HEK293 (cell line): ENCODE data around the gene ZNF23.
A peak's percentile ranks its signal among the peaks of the same experiment; 100 is the strongest.

ENCODE experiments used
- CTCF ChIA-PET: fragments of 350-600 bp; formaldehyde crosslinking; extraction: SDS; loops from one replicate; lab custom pipeline; 2021; ENCODE audit warnings: antibody characterized with exemption; lab: Yijun Ruan, JAX
- POLR2A ChIA-PET: fragments of 300-600 bp; formaldehyde crosslinking; extraction: SDS; loops from one replicate; lab custom pipeline; 2020; ENCODE audit warnings: antibody characterized with exemption, inconsistent platforms; lab: Yijun Ruan, JAX
- H3K27ac ChIP-seq: fragments of 200-500 bp; sonication (Bioruptor generic); 2 replicates; pipeline ENCODE4 v1.5.1; 2014; ENCODE audit warnings: low read depth, low read length, control low read depth, inconsistent platforms; ENCODE audit errors: extremely low read depth
- H3K36me3 ChIP-seq, 2 experiments: fragments of 200-500 bp in 1 of 2; sonication (Bioruptor generic) in 1 of 2; 1 replicate in 1 of 2; 2 replicates in 1 of 2; pipeline ENCODE4 v1.5.1; 2014 to 2017; ENCODE audit warnings: inconsistent platforms in 2 of 2, low read length in 2 of 2; ENCODE audit not compliant: control insufficient read depth in 2 of 2, insufficient read depth in 1 of 2
- H3K4me1 ChIP-seq: fragments of 200-500 bp; sonication (Bioruptor generic); 2 replicates; pipeline ENCODE4 v1.5.1; 2014; ENCODE audit warnings: mild to moderate bottlenecking, low read length, inconsistent platforms; ENCODE audit not compliant: control insufficient read depth, insufficient read depth
- H3K4me3 ChIP-seq: 2 replicates; pipeline ENCODE4 v1.5.1; 2011; ENCODE audit warnings: low read depth, mild to moderate bottlenecking, control low read depth, low read length, moderate library complexity
- H3K9me3 ChIP-seq: fragments of 200-500 bp; sonication (Bioruptor generic); 2 replicates; pipeline ENCODE4 v1.5.1; 2014; ENCODE audit warnings: low read depth, low read length, inconsistent platforms; ENCODE audit not compliant: control insufficient read depth, insufficient read depth
- GLIS2 ChIP-seq: fragments of 450-650 bp; formaldehyde crosslinking; IDR thresholded peaks from 2 replicates; pipeline ENCODE4 v1.5.1; 2016; ENCODE audit warnings: missing biosample characterization, missing genetic modification characterization
- IKZF3 ChIP-seq: fragments of 450-650 bp; IDR thresholded peaks from 2 replicates; pipeline ENCODE4 v1.5.0; 2018; ENCODE audit warnings: missing biosample characterization, mild to moderate bottlenecking, missing genetic modification characterization, moderate library complexity
- MEIS1 ChIP-seq: sonication (generic); formaldehyde crosslinking; IDR thresholded peaks from 2 replicates; pipeline ENCODE4 v1.8.1; 2022; ENCODE audit warnings: missing genetic modification reagents, mild to moderate bottlenecking, borderline replicate concordance
- SCRT1 ChIP-seq: fragments of 450-650 bp; formaldehyde crosslinking; IDR thresholded peaks from 2 replicates; pipeline ENCODE4 v1.5.1; 2016; ENCODE audit warnings: missing biosample characterization, missing genetic modification characterization, borderline replicate concordance
- SP2 ChIP-seq: fragments of 450-650 bp; formaldehyde crosslinking; IDR thresholded peaks from 2 replicates; pipeline ENCODE4 v1.5.1; 2016; ENCODE audit warnings: missing biosample characterization, missing genetic modification characterization
- YY2 ChIP-seq: fragments of 450-650 bp; formaldehyde crosslinking; IDR thresholded peaks from 2 replicates; pipeline ENCODE4 v1.5.1; 2016; ENCODE audit warnings: missing biosample characterization, missing genetic modification characterization
- ZBTB1 ChIP-seq: fragments of 450-650 bp; formaldehyde crosslinking; IDR thresholded peaks from 2 replicates; pipeline ENCODE4 v1.5.1; 2016; ENCODE audit warnings: missing biosample characterization, missing genetic modification characterization
- ZFHX2 ChIP-seq: fragments of 450-650 bp; formaldehyde crosslinking; conservative IDR thresholded peaks from 2 replicates; pipeline ENCODE4 v1.5.1; 2016; ENCODE audit warnings: missing biosample characterization, missing genetic modification characterization
- ZIC2 ChIP-seq: fragments of 450-650 bp; formaldehyde crosslinking; IDR thresholded peaks from 2 replicates; pipeline ENCODE4 v1.5.1; 2016; ENCODE audit warnings: missing biosample characterization, missing genetic modification characterization
- ZNF133 ChIP-seq: fragments of 450-650 bp; formaldehyde crosslinking; IDR thresholded peaks from 2 replicates; pipeline ENCODE4 v1.5.1; 2016; ENCODE audit warnings: missing biosample characterization, missing genetic modification characterization
- ZNF157 ChIP-seq: fragments of 450-650 bp; formaldehyde crosslinking; IDR thresholded peaks from 2 replicates; pipeline ENCODE4 v1.5.1; 2016; ENCODE audit warnings: missing biosample characterization, missing genetic modification characterization
- ZNF211 ChIP-seq: fragments of 450-650 bp; formaldehyde crosslinking; IDR thresholded peaks from 2 replicates; pipeline ENCODE4 v1.5.1; 2016; ENCODE audit warnings: low read depth, missing biosample characterization, missing genetic modification characterization
- ZNF311 ChIP-seq: fragments of 450-650 bp; formaldehyde crosslinking; IDR thresholded peaks from 2 replicates; pipeline ENCODE4 v1.5.1; 2017; ENCODE audit warnings: missing biosample characterization, missing genetic modification characterization, borderline replicate concordance
- ZNF514 ChIP-seq: fragments of 450-650 bp; formaldehyde crosslinking; IDR thresholded peaks from 2 replicates; pipeline ENCODE4 v1.5.1; 2016; ENCODE audit warnings: missing biosample characterization, missing genetic modification characterization
- ZNF544 ChIP-seq: fragments of 450-650 bp; formaldehyde crosslinking; IDR thresholded peaks from 2 replicates; pipeline ENCODE4 v1.5.0; 2017; ENCODE audit warnings: missing biosample characterization, missing genetic modification characterization
- ZNF654 ChIP-seq: fragments of 450-650 bp; formaldehyde crosslinking; IDR thresholded peaks from 2 replicates; pipeline ENCODE4 v1.5.1; 2016; ENCODE audit warnings: low read depth, missing biosample characterization, missing genetic modification characterization
- ZNF768 ChIP-seq: fragments of 450-650 bp; formaldehyde crosslinking; IDR thresholded peaks from 2 replicates; pipeline ENCODE4 v1.5.1; 2018; ENCODE audit warnings: missing biosample characterization, mild to moderate bottlenecking, missing genetic modification characterization
- ZNF777 ChIP-seq: fragments of 450-650 bp; formaldehyde crosslinking; IDR thresholded peaks from 2 replicates; pipeline ENCODE4 v1.5.1; 2017; ENCODE audit warnings: missing biosample characterization, missing genetic modification characterization, borderline replicate concordance
- ZNF837 ChIP-seq: fragments of 450-650 bp; formaldehyde crosslinking; IDR thresholded peaks from 2 replicates; pipeline ENCODE4 v1.5.1; 2016; ENCODE audit warnings: missing biosample characterization, missing genetic modification characterization
- TF ChIP-seq, protein P1 (sequence below): fragments of 450-650 bp; formaldehyde crosslinking; IDR thresholded peaks from 2 replicates; pipeline ENCODE4 v1.5.1; 2016; ENCODE audit warnings: missing biosample characterization, missing genetic modification characterization
- TF ChIP-seq, protein P2 (sequence below): fragments of 450-650 bp; formaldehyde crosslinking; IDR thresholded peaks from 2 replicates; pipeline ENCODE4 v1.5.1; 2017; ENCODE audit warnings: missing biosample characterization, missing genetic modification characterization
- TF ChIP-seq, protein P3 (sequence below): fragments of 450-650 bp; formaldehyde crosslinking; IDR thresholded peaks from 2 replicates; pipeline ENCODE4 v1.5.1; 2016; ENCODE audit warnings: missing biosample characterization, missing genetic modification characterization
- TF ChIP-seq, protein P4 (sequence below): fragments of 450-650 bp; formaldehyde crosslinking; IDR thresholded peaks from 2 replicates; pipeline ENCODE4 v1.5.1; 2016; ENCODE audit warnings: missing biosample characterization, missing genetic modification characterization
- TF ChIP-seq, protein P5 (sequence below): fragments of 450-650 bp; formaldehyde crosslinking; IDR thresholded peaks from 2 replicates; pipeline ENCODE4 v1.5.1; 2016; ENCODE audit warnings: missing biosample characterization, missing genetic modification characterization, low read depth
- TF ChIP-seq, protein P6 (sequence below): fragments of 450-650 bp; formaldehyde crosslinking; IDR thresholded peaks from 2 replicates; pipeline ENCODE4 v1.5.1; 2016; ENCODE audit warnings: missing biosample characterization, missing genetic modification characterization

ZNF23 gene

DNA sequence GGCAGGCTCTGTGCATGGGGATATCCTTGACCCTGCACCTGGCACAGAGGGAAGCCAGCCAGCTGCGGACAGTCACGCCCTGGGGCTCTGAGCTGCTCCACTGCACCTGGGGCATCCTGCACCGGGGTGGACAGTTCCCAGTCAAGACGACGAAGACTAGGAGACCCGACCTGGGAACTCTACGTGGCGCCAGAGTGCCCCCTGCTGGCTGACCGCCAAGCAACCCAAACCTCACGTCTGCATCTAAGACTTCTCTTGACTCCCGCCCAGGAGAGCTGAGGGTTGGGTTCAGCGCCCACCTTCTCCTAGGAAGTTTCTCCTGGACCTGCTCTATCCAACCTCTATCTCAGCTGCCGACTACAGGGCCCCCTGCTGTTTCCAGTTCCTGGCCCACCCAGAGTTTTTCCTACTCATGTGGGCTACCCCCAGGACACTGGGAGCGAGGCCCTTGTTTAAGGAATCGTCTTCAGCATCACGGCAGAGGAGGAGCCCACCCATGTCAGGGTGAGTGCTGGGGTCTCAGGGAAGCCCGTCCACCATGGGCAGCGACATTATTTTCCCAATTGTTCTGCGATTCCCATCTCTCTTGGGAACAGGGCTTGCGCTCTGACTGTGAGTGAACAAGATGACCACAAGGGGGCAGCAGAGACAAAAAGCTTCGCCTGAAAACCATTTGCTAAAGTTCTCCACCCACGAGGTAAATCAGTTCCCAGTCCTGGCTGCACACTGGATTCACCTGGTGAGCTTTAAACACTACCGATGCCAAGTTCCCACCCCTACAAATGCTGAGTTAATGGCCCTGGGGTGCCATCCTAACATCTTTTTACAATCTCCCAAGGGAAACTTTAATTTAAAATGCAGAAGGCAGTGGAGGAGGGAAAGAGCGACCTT, 49.5 kb downstream of the ZNF23 start:
- H3K4me3 ChIP-seq, result peak overlapping the region; percentile 23; the same call in 1 of the 2 replicates
- no peaks in the 10 kb centered on the region for H3K4me1 ChIP-seq
- no peaks in the 10 kb centered on the region for H3K9me3 ChIP-seq
- H3K36me3 ChIP-seq, result no peaks in the 10 kb centered on the region
- ChIA-PET POLR2A (interaction anchor here (1.1 kb wide), 1 partner anchor 49 kb away, joined by 4 read pairs; the partner anchor contains the start of gene ZNF23), CTCF (interaction anchor here (0.6 to 6.2 kb wide), 52 partner anchors 8 to 1903 kb away, joined by 3 to 77 read pairs (median 4); partner anchors contain the start of gene CHST4)
- no peak overlapping the region for H3K27ac ChIP-seq
- TF ChIP-seq IKZF3 (tag by site-specific recombination) (0 out of 2 replicates have a peak, but pooled peaks have one; percentile 51), ZNF133 (tag by site-specific recombination) (no peak), YY2 (tag by site-specific recombination) (no peak), ZBTB1 (tag by site-specific recombination) (no peak), SCRT1 (no peak), ZNF777 (tag by site-specific recombination) (no peak), ZNF768 (tag by site-specific recombination) (no peak), ZIC2 (tag by site-specific recombination) (peak; percentile 33; the same call in 1 of the 2 replicates), ZFHX2 (tag by site-specific recombination) (peak; percentile 19; the same call in 1 of the 2 replicates), SP2 (tag by site-specific recombination) (no peak), ZNF837 (no peak), MEIS1 (CRISPR knock-in tag) (no peak), ZNF544 (tag by site-specific recombination) (no peak), ZNF211 (tag by site-specific recombination) (no peak), GLIS2 (tag by site-specific recombination) (peak; percentile 39), ZNF654 (tag by site-specific recombination) (peak; percentile 51), ZNF514 (no peak), ZNF311 (no peak), ZNF157 (tag by site-specific recombination) (peak; percentile 43; the same call in 1 of the 2 replicates)
- TF ChIP-seq, protein P1, sequence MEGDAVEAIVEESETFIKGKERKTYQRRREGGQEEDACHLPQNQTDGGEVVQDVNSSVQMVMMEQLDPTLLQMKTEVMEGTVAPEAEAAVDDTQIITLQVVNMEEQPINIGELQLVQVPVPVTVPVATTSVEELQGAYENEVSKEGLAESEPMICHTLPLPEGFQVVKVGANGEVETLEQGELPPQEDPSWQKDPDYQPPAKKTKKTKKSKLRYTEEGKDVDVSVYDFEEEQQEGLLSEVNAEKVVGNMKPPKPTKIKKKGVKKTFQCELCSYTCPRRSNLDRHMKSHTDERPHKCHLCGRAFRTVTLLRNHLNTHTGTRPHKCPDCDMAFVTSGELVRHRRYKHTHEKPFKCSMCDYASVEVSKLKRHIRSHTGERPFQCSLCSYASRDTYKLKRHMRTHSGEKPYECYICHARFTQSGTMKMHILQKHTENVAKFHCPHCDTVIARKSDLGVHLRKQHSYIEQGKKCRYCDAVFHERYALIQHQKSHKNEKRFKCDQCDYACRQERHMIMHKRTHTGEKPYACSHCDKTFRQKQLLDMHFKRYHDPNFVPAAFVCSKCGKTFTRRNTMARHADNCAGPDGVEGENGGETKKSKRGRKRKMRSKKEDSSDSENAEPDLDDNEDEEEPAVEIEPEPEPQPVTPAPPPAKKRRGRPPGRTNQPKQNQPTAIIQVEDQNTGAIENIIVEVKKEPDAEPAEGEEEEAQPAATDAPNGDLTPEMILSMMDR (tag by site-specific recombination), result peak; percentile 60
- TF ChIP-seq, protein P2, sequence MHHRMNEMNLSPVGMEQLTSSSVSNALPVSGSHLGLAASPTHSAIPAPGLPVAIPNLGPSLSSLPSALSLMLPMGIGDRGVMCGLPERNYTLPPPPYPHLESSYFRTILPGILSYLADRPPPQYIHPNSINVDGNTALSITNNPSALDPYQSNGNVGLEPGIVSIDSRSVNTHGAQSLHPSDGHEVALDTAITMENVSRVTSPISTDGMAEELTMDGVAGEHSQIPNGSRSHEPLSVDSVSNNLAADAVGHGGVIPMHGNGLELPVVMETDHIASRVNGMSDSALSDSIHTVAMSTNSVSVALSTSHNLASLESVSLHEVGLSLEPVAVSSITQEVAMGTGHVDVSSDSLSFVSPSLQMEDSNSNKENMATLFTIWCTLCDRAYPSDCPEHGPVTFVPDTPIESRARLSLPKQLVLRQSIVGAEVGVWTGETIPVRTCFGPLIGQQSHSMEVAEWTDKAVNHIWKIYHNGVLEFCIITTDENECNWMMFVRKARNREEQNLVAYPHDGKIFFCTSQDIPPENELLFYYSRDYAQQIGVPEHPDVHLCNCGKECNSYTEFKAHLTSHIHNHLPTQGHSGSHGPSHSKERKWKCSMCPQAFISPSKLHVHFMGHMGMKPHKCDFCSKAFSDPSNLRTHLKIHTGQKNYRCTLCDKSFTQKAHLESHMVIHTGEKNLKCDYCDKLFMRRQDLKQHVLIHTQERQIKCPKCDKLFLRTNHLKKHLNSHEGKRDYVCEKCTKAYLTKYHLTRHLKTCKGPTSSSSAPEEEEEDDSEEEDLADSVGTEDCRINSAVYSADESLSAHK, result no peak
- TF ChIP-seq, protein P3, sequence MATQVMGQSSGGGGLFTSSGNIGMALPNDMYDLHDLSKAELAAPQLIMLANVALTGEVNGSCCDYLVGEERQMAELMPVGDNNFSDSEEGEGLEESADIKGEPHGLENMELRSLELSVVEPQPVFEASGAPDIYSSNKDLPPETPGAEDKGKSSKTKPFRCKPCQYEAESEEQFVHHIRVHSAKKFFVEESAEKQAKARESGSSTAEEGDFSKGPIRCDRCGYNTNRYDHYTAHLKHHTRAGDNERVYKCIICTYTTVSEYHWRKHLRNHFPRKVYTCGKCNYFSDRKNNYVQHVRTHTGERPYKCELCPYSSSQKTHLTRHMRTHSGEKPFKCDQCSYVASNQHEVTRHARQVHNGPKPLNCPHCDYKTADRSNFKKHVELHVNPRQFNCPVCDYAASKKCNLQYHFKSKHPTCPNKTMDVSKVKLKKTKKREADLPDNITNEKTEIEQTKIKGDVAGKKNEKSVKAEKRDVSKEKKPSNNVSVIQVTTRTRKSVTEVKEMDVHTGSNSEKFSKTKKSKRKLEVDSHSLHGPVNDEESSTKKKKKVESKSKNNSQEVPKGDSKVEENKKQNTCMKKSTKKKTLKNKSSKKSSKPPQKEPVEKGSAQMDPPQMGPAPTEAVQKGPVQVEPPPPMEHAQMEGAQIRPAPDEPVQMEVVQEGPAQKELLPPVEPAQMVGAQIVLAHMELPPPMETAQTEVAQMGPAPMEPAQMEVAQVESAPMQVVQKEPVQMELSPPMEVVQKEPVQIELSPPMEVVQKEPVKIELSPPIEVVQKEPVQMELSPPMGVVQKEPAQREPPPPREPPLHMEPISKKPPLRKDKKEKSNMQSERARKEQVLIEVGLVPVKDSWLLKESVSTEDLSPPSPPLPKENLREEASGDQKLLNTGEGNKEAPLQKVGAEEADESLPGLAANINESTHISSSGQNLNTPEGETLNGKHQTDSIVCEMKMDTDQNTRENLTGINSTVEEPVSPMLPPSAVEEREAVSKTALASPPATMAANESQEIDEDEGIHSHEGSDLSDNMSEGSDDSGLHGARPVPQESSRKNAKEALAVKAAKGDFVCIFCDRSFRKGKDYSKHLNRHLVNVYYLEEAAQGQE, result no peak; the same call in none of the 2 replicates
- TF ChIP-seq, protein P4, sequence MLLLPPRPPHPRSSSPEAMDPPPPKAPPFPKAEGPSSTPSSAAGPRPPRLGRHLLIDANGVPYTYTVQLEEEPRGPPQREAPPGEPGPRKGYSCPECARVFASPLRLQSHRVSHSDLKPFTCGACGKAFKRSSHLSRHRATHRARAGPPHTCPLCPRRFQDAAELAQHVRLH, result peak; percentile 86
- TF ChIP-seq, protein P5, sequence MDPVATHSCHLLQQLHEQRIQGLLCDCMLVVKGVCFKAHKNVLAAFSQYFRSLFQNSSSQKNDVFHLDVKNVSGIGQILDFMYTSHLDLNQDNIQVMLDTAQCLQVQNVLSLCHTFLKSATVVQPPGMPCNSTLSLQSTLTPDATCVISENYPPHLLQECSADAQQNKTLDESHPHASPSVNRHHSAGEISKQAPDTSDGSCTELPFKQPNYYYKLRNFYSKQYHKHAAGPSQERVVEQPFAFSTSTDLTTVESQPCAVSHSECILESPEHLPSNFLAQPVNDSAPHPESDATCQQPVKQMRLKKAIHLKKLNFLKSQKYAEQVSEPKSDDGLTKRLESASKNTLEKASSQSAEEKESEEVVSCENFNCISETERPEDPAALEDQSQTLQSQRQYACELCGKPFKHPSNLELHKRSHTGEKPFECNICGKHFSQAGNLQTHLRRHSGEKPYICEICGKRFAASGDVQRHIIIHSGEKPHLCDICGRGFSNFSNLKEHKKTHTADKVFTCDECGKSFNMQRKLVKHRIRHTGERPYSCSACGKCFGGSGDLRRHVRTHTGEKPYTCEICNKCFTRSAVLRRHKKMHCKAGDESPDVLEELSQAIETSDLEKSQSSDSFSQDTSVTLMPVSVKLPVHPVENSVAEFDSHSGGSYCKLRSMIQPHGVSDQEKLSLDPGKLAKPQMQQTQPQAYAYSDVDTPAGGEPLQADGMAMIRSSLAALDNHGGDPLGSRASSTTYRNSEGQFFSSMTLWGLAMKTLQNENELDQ (tag by site-specific recombination), result no peak
- TF ChIP-seq, protein P6, sequence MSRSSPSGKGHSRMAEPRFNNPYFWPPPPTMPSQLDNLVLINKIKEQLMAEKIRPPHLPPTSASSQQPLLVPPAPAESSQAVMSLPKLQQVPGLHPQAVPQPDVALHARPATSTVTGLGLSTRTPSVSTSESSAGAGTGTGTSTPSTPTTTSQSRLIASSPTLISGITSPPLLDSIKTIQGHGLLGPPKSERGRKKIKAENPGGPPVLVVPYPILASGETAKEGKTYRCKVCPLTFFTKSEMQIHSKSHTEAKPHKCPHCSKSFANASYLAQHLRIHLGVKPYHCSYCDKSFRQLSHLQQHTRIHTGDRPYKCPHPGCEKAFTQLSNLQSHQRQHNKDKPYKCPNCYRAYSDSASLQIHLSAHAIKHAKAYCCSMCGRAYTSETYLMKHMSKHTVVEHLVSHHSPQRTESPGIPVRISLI (tag by site-specific recombination), result no peak
